ENCODE results near the gene ITGA7.

GRCh38 chr12:55651299-55651683 is 56.4 kb downstream of the ITGA7 start:
- no peak for TF ChIP-seq CREB5 (CRISPR knock-in tag; IDR thresholded peaks at IDR 0.05; ENCODE audit: low read depth)
- no peak for TF ChIP-seq PATZ1 (CRISPR knock-in tag; IDR thresholded peaks at IDR 0.05; ENCODE audit: borderline replicate concordance)
- no peak for TF ChIP-seq TCF4 (CRISPR knock-in tag; IDR thresholded peaks at IDR 0.05; ENCODE audit: borderline replicate concordance)
- TF ChIP-seq ZFP30 (CRISPR knock-in tag; IDR thresholded peaks at IDR 0.05): no peak
- no peak for TF ChIP-seq OSR1 (CRISPR knock-in tag; IDR thresholded peaks at IDR 0.05)
- no peak for TF ChIP-seq ZNF8 (CRISPR knock-in tag; IDR thresholded peaks at IDR 0.05)

Data from SK-N-SH treated with all-trans-retinoic acid at 6 μM for 48 hours (cell line).